HEK293T (cell line): Measurements from ENCODE around the gene CHST15.

Experiments used
- CTCF ChIA-PET: fragments of 350-600 bp; formaldehyde crosslinking; extraction: SDS; loops from one replicate; lab custom pipeline; 2021; ENCODE audit warnings: antibody characterized with exemption, inconsistent platforms; lab: Yijun Ruan, JAX
- POLR2A ChIA-PET: fragments of 350-600 bp; formaldehyde crosslinking; extraction: SDS; loops from one replicate; lab custom pipeline; 2020; ENCODE audit warnings: antibody characterized with exemption, inconsistent platforms; lab: Yijun Ruan, JAX
- DNase-seq: peaks from one replicate; pipeline ENCODE4 v3.0.0; 2012; ENCODE audit warnings: mixed read lengths; ENCODE audit errors: extremely low spot score
- ARNT ChIP-seq: fragments of 450-650 bp; IDR thresholded peaks from 2 replicates; pipeline ENCODE4 v1.6.1; 2017; ENCODE audit warnings: mild to moderate bottlenecking
- BHLHE40 ChIP-seq: fragments of 450-650 bp; IDR thresholded peaks from 2 replicates; pipeline ENCODE4 v1.6.1; 2016; ENCODE audit warnings: mild to moderate bottlenecking, moderate library complexity, borderline replicate concordance
- CTBP1 ChIP-seq: fragments of 450-650 bp; IDR thresholded peaks from 2 replicates; pipeline ENCODE4 v1.6.1; 2016; ENCODE audit warnings: borderline replicate concordance
- ELF4 ChIP-seq: fragments of 450-650 bp; IDR thresholded peaks from 2 replicates; pipeline ENCODE4 v1.6.1; 2017; ENCODE audit warnings: antibody characterized with exemption
- FOXA1 ChIP-seq: fragments of 450-650 bp; IDR thresholded peaks from 2 replicates; pipeline ENCODE4 v1.6.1; 2016; ENCODE audit warnings: mild to moderate bottlenecking
- FOXK2 ChIP-seq: fragments of 450-650 bp; IDR thresholded peaks from 2 replicates; pipeline ENCODE4 v1.6.1; 2016; ENCODE audit warnings: mild to moderate bottlenecking
- FOXM1 ChIP-seq: fragments of 450-650 bp; IDR thresholded peaks from 2 replicates; pipeline ENCODE4 v1.6.1; 2017; ENCODE audit warnings: mild to moderate bottlenecking, borderline replicate concordance
- HDGF ChIP-seq: fragments of 450-650 bp; IDR thresholded peaks from 2 replicates; pipeline ENCODE4 v1.6.1; 2017; ENCODE audit warnings: antibody characterized with exemption, borderline replicate concordance
- L3MBTL2 ChIP-seq: fragments of 450-650 bp; conservative IDR thresholded peaks from 2 replicates; pipeline ENCODE4 v1.6.1; 2016; ENCODE audit warnings: mild to moderate bottlenecking
- LEF1 ChIP-seq: fragments of 450-650 bp; IDR thresholded peaks from 2 replicates; pipeline ENCODE4 v1.6.1; 2017; ENCODE audit warnings: mild to moderate bottlenecking, borderline replicate concordance
- NFRKB ChIP-seq: fragments of 450-650 bp; IDR thresholded peaks from 2 replicates; pipeline ENCODE4 v1.6.1; 2016; ENCODE audit warnings: mild to moderate bottlenecking, moderate library complexity
- SP1 ChIP-seq: fragments of 450-650 bp; IDR thresholded peaks from 2 replicates; pipeline ENCODE4 v1.6.1; 2017
- SUZ12 ChIP-seq: fragments of 450-650 bp; IDR thresholded peaks from 2 replicates; pipeline ENCODE4 v1.6.1; 2016; ENCODE audit warnings: mild to moderate bottlenecking
- TARDBP ChIP-seq: fragments of 450-650 bp; IDR thresholded peaks from 2 replicates; pipeline ENCODE4 v1.6.1; 2016
- ZNF384 ChIP-seq: fragments of 450-650 bp; IDR thresholded peaks from 2 replicates; pipeline ENCODE4 v1.6.1; 2016
- TF ChIP-seq, protein P1 (sequence below): fragments of 450-650 bp; IDR thresholded peaks from 2 replicates; pipeline ENCODE4 v1.6.1; 2016

CHST15 gene

GRCh38 chr10:124083740-124084397 lies 9.5 kb downstream of the CHST15 start:
- no peak for DNase-seq
- ChIA-PET POLR2A (interaction anchor here (1.4 to 1.7 kb wide), 2 partner anchors 9 kb away, joined by 3 to 6 read pairs; partner anchors contain the start of gene CHST15), CTCF (no interaction called here)
- TF ChIP-seq NFRKB (no peak), FOXA1 (no peak), ZNF384 (no peak), ARNT (no peak), CTBP1 (no peak), FOXM1 (no peak), BHLHE40 (no peak), SUZ12 (no peak), HDGF (no peak), ELF4 (no peak), L3MBTL2 (no peak), LEF1 (no peak)
- TF ChIP-seq, protein P1, sequence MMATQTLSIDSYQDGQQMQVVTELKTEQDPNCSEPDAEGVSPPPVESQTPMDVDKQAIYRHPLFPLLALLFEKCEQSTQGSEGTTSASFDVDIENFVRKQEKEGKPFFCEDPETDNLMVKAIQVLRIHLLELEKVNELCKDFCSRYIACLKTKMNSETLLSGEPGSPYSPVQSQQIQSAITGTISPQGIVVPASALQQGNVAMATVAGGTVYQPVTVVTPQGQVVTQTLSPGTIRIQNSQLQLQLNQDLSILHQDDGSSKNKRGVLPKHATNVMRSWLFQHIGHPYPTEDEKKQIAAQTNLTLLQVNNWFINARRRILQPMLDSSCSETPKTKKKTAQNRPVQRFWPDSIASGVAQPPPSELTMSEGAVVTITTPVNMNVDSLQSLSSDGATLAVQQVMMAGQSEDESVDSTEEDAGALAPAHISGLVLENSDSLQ: no peak

- TF ChIP-seq FOXM1 (no peak), L3MBTL2 (no peak), NFRKB (no peak), SP1 (no peak), FOXA1 (no peak), ARNT (no peak), HDGF (no peak), ZNF384 (no peak), BHLHE40 (no peak), FOXK2 (no peak), CTBP1 (no peak), TARDBP (no peak)
- TF ChIP-seq, protein P1: no peak
- CTCF ChIA-PET: no interaction called here
- DNase-seq: no peak
- POLR2A ChIA-PET: interaction anchor here (1.7 kb wide), 1 partner anchor 9 kb away, joined by 6 read pairs; the partner anchor contains the start of gene CHST15
Measured at GRCh38 chr10:124083047-124083739, 10.2 kb downstream of the CHST15 start.

GRCh38 chr10:124082555-124082954 lies 10.8 kb downstream of the CHST15 start:
- ChIA-PET CTCF (no interaction called here), POLR2A (no interaction called here)

DNA sequence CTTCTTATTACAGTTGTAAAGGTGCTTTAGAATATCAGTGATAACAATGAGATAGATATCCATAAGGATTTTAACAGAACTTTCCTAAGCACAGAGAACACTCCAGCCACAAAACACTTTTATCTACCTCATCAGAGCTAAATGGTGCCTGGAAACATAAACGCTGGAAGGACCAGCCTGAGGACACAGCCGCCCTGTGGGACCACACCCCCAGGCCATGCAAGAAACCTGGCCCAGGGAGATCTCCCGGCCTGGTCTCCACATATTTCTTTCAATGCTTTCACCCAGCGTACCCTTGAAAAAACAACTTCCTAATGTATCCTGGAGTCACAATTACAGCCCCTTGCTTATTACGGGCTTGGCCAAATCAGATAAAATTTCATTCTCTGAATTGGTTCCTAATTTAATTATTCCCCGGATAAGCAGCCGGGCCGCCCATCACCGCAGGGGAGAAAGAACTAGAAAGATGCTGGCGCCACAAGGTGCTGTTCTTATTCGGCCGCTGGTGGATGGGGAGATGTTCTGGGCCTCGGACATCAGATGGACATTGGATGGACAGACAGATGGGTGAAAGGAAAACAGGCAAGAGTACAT lies 11.8 kb downstream of the CHST15 start:
- POLR2A ChIA-PET: no interaction called here
- TF ChIP-seq, protein P1: no peak
- CTCF ChIA-PET: no interaction called here
- DNase-seq: no peak

More at GRCh38 chr10:124082555-124082954, 10.8 kb downstream of the CHST15 start:
- TF ChIP-seq FOXM1: no peak
- no peak for TF ChIP-seq BHLHE40
- TF ChIP-seq CTBP1: no peak
- TF ChIP-seq SUZ12: no peak
- TF ChIP-seq FOXK2: no peak
- TF ChIP-seq ELF4: no peak
- TF ChIP-seq ARNT: no peak
- DNase-seq: no peak

- POLR2A ChIA-PET: no interaction called here
Measured at GRCh38 chr10:124079864-124080263, 13.5 kb downstream of the CHST15 start.

DNA sequence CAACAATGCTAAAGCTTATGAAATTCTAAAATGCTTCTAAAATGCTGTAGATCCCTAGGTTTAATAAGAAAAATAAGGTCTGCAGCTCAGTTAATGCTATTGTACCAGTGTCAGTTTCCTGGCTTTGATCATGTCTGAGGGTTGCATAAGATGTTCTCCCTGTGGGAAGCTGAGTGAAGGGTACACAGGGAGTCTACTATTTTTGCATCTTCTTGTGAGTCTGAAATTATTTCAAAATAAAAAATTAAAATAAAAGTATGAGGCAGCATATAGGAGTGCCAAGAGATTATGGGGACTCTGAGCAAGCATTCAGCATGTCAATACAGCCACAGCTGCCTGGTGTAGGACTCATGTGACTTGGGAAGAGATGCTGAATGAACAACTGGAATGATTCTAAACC lies 14.7 kb downstream of the CHST15 start:
- no peak for DNase-seq
- TF ChIP-seq FOXM1 (no peak), FOXA1 (no peak), FOXK2 (no peak), TARDBP (no peak), BHLHE40 (no peak), ELF4 (no peak), CTBP1 (no peak), SUZ12 (no peak), SP1 (no peak), L3MBTL2 (no peak), ARNT (no peak), NFRKB (no peak), HDGF (no peak), ZNF384 (no peak), LEF1 (no peak)
- TF ChIP-seq, protein P1: no peak
- ChIA-PET CTCF (no interaction called here), POLR2A (no interaction called here)

More at GRCh38 chr10:124079864-124080263, 13.5 kb downstream of the CHST15 start:
- no peak for DNase-seq
- CTCF ChIA-PET: no interaction called here
- no peak for TF ChIP-seq LEF1
- TF ChIP-seq ARNT: no peak
- no peak for TF ChIP-seq CTBP1
- no peak for TF ChIP-seq ZNF384
- TF ChIP-seq TARDBP: no peak
- TF ChIP-seq L3MBTL2: no peak
- no peak for TF ChIP-seq FOXA1
- no peak for TF ChIP-seq NFRKB
- TF ChIP-seq HDGF: no peak
- no peak for TF ChIP-seq FOXK2
- no peak for TF ChIP-seq ELF4
- TF ChIP-seq BHLHE40: no peak
- no peak for TF ChIP-seq SP1
- no peak for TF ChIP-seq FOXM1
